ENCODE results near the gene PRG3. TPM values are rescaled to one million over a fixed set of nuclear protein-coding genes. Genes with fewer than 3 reads are reported as not detected.

Gene PRG3
- total and polyA plus RNA-seq, 2 donors (not counting 1 experiment from before 2014, with no cell fraction given), result not detected

DNA sequence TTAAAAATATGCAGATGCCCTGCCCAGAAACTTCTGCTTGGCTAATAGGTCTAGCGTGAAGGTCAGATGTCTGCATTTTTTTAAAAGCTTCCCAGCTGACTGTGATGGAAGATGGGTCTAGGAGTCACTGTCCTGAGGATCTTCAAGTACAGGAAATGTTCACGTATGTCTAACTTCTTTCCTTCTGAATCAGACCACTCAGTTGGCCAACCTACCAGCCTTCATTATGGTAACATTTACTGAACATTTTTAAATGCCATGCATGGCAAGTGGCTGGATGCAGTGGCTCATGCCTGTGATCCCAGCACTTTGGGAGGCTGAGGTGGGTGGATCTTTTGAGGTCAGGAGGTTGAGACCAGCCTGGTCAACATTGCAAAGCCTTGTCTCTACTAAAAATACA, 10.6 kb upstream of the PRG3 start:
- no peaks in the 10 kb centered on the region for H3K9me3 ChIP-seq (ENCODE audit: control extremely low read depth in 1 of 3, control insufficient read depth in 2 of 3, insufficient read depth in 1 of 3, low read length in 2 of 3)
- ChIA-PET CTCF (no interaction called here), POLR2A (no interaction called here)
- Mint-ChIP-seq H3K4me1 (no peaks in the 10 kb centered on the region), H3K4me3 (no peak overlapping the region), H3K9me3 (ENCODE audit: insufficient read depth) (no peaks in the 10 kb centered on the region), H3K27ac (no peak overlapping the region), H3K27me3 (peaks cover 2% of the 10 kb centered on the region)
- intact Hi-C loops (cut with micrococcal nuclease), result no loop called here
- no peak for ATAC-seq (ENCODE audit: low read depth)
- no peaks in the 10 kb centered on the region for H4K20me1 ChIP-seq (ENCODE audit: control insufficient read depth, insufficient read depth, low read length, poor library complexity, severe bottlenecking)
- no peak overlapping the region for H3K4me3 ChIP-seq (ENCODE audit: control extremely low read depth in 1 of 5, extremely low read depth in 1 of 5, insufficient read depth in 1 of 5, low read depth in 2 of 5, low read length in 4 of 5)
- no peak overlapping the region for H2AFZ ChIP-seq (ENCODE audit: insufficient read depth, low read depth, low read length, poor library complexity, severe bottlenecking)
- WGBS (ENCODE audit: insufficient coverage), result no CpG with 5 or more reads among the region's 2 CpGs
- H3K27ac ChIP-seq (ENCODE audit: low read length in 2 of 2), result no peak overlapping the region
- no peak overlapping the region for H3K4me2 ChIP-seq (replicated peaks; ENCODE audit: low read depth, low read length, poor library complexity, severe bottlenecking)
- H3K9ac ChIP-seq (ENCODE audit: low read length), result no peak overlapping the region
- H3K79me2 ChIP-seq (ENCODE audit: control insufficient read depth, insufficient read depth, low read length), result no peaks in the 10 kb centered on the region
- no peaks in the 10 kb centered on the region for H3K4me1 ChIP-seq (ENCODE audit: control insufficient read depth in 2 of 2, insufficient read depth in 2 of 2, low read length in 2 of 2)
- no peaks in the 10 kb centered on the region for H3K36me3 ChIP-seq (replicated peaks in 1 of 2; ENCODE audit: control extremely low read depth in 1 of 2, control insufficient read depth in 1 of 2, extremely low read depth in 1 of 2, insufficient read depth in 2 of 2, low read length in 1 of 2)
- no peak for DNase-seq
- no peak for TF ChIP-seq EZH2 (IDR thresholded peaks at IDR 0.05; ENCODE audit: borderline replicate concordance, insufficient read depth, low read depth, low read length, poor library complexity, severe bottlenecking)
- TF ChIP-seq, protein P1, sequence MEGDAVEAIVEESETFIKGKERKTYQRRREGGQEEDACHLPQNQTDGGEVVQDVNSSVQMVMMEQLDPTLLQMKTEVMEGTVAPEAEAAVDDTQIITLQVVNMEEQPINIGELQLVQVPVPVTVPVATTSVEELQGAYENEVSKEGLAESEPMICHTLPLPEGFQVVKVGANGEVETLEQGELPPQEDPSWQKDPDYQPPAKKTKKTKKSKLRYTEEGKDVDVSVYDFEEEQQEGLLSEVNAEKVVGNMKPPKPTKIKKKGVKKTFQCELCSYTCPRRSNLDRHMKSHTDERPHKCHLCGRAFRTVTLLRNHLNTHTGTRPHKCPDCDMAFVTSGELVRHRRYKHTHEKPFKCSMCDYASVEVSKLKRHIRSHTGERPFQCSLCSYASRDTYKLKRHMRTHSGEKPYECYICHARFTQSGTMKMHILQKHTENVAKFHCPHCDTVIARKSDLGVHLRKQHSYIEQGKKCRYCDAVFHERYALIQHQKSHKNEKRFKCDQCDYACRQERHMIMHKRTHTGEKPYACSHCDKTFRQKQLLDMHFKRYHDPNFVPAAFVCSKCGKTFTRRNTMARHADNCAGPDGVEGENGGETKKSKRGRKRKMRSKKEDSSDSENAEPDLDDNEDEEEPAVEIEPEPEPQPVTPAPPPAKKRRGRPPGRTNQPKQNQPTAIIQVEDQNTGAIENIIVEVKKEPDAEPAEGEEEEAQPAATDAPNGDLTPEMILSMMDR (IDR thresholded peaks at IDR 0.05), result no peak
- H3K27me3 ChIP-seq (replicated peaks in 1 of 4; ENCODE audit: control extremely low read depth in 1 of 4, control insufficient read depth in 3 of 4, insufficient read depth in 4 of 4, low read length in 3 of 4), result no peaks in the 10 kb centered on the region

- H3K4me3 Mint-ChIP-seq, result no peak overlapping the region
- Histone ChIP-seq H3K79me2 (ENCODE audit: control insufficient read depth, insufficient read depth, low read length) (no peaks in the 10 kb centered on the region), H3K4me2 (replicated peaks; ENCODE audit: low read depth, low read length, poor library complexity, severe bottlenecking) (no peak overlapping the region), H3K4me1 (ENCODE audit: control insufficient read depth in 2 of 2, insufficient read depth in 2 of 2, low read length in 2 of 2) (no peaks in the 10 kb centered on the region), H3K4me3 (ENCODE audit: control extremely low read depth in 1 of 5, extremely low read depth in 1 of 5, insufficient read depth in 1 of 5, low read depth in 2 of 5, low read length in 4 of 5) (no peak overlapping the region), H3K9ac (ENCODE audit: low read length) (no peak overlapping the region), H3K9me3 (ENCODE audit: control extremely low read depth in 1 of 3, control insufficient read depth in 2 of 3, insufficient read depth in 1 of 3, low read length in 2 of 3) (no peaks in the 10 kb centered on the region), H3K27ac (ENCODE audit: low read length in 2 of 2) (no peak overlapping the region), H3K27me3 (replicated peaks in 1 of 4; ENCODE audit: control extremely low read depth in 1 of 4, control insufficient read depth in 3 of 4, insufficient read depth in 4 of 4, low read length in 3 of 4) (no peaks in the 10 kb centered on the region), H4K20me1 (ENCODE audit: control insufficient read depth, insufficient read depth, low read length, poor library complexity, severe bottlenecking) (no peaks in the 10 kb centered on the region), H3K36me3 (replicated peaks in 1 of 2; ENCODE audit: control extremely low read depth in 1 of 2, control insufficient read depth in 1 of 2, extremely low read depth in 1 of 2, insufficient read depth in 2 of 2, low read length in 1 of 2) (no peaks in the 10 kb centered on the region), H2AFZ (ENCODE audit: insufficient read depth, low read depth, low read length, poor library complexity, severe bottlenecking) (no peak overlapping the region)
- intact Hi-C loops (cut with micrococcal nuclease), result no loop called here
- ChIA-PET CTCF (no interaction called here), POLR2A (no interaction called here)
- TF ChIP-seq, protein P1 (IDR thresholded peaks at IDR 0.05), result no peak
- no peak for TF ChIP-seq EZH2 (IDR thresholded peaks at IDR 0.05; ENCODE audit: borderline replicate concordance, insufficient read depth, low read depth, low read length, poor library complexity, severe bottlenecking)
- no peak overlapping the region for H3K27ac Mint-ChIP-seq
- DNase-seq (no peak), ATAC-seq (ENCODE audit: low read depth) (no peak)
- H3K9me3 Mint-ChIP-seq (ENCODE audit: insufficient read depth), result no peaks in the 10 kb centered on the region
- peaks cover 3% of the 10 kb centered on the region for H3K27me3 Mint-ChIP-seq
- WGBS (ENCODE audit: insufficient coverage), result 100% methylated on average over 1 of the region's 3 CpGs
- no peaks in the 10 kb centered on the region for H3K4me1 Mint-ChIP-seq
These were observed 10.2 kb upstream of the PRG3 start for GRCh38 chr11:57391111-57391510.

All from B cell (primary cell).